Measurements from ENCODE around the gene PSD2.

- TF ChIP-seq CTCF (IDR thresholded peaks at IDR 0.05; ENCODE audit: low read depth, low read length) (no peak), EZH2phosphoT487 (IDR thresholded peaks at IDR 0.05; ENCODE audit: low read depth) (no peak)
Measured at GRCh38 chr5:139823757-139824355, 28.2 kb downstream of the PSD2 start.

Measured in OCI-LY3 (cell line).